NOMO-1 treated with dmso at 0.1 percent for 144 hours (cell line): ENCODE data around the gene CELA2B.
"Not testable (repeated sequence)": the region's sequence is repeated elsewhere in the genome, so short reads cannot be mapped to it uniquely, and the experiment has no call there.

ENCODE experiments used
- DNase-seq: peaks from one replicate; lab custom pipeline; 2025; ENCODE audit not compliant: unreplicated experiment; lab: John Stamatoyannopoulos, UW

CELA2B gene

DNA sequence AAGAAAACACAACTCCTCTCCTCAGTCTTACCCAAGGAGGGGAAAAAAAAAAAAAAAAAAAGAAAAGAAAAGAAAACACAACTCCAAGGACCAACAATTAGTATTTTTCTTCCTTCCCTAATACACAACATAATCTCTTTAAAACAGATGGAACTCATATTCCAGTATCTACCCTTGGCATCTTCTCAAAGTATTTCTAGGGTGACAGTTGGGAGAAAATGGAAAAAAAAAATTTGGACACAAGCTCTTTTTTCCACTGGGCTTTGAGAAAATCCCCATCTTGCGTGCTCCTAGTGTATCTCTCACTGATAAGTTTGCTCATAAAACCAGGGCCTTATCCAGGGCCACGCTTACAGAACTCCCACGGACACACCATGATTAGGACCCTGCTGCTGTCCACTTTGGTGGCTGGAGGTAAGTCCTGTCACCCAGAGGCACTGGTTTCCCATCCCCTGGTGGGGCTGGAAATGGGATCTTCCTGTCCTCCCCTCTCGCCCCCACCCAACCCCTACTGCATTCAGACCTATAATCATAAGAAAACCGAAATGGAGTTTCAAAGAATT, at the start of gene CELA2B:
TSS of gene CELA2B (plus strand) at position 353 of the 563 bp plus-strand sequence. CDS start at position 375, 22 bp downstream.
- DNase-seq, result no peak

DNA sequence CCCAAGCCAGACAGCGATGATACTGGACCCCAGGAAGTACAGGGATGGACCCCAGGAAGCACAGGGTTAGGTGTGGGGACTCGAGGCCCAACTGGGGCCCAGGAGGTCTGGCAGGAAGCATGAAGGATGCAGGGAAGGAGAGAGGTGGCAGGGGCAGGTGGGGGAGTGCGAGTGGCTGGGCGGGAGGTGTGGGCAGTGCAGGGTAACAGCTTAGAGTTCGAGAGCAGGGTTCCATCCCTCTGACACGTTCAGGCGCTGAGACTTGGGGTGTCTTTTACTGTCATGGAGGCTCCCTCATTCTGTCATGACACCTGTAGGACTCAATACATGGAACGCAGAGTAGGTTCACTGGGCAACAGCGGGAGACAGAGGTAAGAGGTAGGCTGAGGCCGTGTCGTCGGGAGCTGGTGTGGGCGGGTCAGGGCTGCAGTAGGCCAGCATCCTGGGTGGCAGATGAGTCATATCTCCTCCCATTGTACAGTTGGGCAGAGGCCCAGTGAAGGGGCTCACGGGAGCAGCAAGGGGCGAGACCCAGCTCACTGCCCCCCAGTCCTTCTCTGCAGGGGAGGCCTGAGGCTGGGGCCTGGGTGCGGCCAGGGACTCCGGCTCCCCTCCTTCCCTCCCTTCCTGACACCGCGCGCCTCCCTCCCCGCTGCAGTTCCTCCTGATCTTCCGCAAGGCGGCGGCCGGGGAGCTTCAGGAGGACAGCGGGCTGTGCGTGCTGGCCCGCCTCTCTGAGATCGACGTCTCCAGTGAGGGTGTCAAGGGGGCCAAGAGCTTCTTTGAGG, 49.2 kb upstream of the CELA2B start:
- no peak for DNase-seq

DNA sequence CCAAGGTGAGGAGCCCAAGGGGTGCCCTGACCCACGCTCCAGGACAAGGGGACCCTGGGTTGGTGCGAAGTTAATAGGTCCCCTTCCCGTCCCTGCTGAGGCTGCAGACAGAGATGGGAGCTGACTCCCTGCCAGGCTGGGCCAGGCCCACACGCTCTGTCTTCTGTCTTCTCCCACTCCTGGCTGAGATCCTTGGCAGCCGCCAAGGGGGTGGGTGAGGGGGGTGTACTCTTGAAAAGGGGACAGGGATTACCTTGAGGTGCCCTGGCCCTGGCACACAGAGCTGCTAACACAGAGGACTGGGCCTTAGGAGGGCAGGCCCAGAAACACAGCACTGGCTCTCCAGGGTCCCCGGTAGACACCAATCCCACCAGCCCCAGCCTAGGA, 48.6 kb upstream of the CELA2B start:
- DNase-seq, result no peak

DNA sequence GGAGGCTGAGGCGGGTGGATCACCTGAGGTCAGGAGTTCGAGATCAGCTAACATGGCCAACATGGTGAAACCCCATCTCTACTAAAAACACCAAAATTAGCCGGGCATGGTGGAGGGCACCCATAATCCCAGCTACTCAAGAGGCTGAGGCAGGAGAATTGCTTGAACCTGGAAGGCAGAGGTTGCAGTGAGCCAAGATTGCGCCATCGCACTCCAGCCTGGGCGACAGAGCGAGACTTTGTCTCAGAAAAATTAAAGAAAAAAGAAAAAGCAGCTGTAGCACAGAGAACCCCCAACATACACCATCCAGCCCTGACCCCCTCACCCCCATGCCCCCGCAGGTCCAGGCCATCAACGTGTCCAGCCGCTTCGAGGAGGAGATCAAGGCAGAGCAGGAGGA, 47.7 kb upstream of the CELA2B start:
- not testable (repeated sequence) for DNase-seq

DNA sequence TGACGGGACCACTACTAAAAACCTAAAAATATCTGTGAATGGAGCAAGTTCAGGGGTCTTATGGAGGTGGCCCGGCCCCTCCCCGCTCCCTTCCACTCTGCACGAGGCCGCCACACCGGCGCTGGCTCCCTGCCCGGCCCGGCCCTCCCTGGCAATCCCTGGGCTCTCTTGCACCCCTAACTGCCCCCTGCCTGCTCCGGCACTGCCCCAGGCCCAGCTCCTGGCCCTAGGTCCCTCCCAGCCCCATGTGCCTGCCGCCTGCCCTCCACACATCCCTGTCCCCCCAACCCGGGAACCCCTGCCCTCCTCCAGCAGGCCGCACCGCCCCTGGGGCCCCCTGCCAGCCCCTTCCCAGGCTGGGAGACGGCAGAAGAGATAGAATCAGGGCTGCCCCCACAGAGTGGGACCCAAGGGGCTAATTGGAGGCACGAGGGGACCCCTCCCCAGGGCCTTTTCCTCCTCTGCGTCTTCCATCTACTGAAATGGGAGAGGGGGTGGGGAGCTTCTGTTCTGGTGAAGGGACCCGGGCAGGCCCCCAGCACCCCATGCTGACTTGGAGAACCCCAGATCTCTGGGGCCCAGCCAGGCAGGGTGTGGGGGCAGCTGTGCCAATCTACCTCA, 47.0 kb upstream of the CELA2B start:
- DNase-seq, result no peak

DNA sequence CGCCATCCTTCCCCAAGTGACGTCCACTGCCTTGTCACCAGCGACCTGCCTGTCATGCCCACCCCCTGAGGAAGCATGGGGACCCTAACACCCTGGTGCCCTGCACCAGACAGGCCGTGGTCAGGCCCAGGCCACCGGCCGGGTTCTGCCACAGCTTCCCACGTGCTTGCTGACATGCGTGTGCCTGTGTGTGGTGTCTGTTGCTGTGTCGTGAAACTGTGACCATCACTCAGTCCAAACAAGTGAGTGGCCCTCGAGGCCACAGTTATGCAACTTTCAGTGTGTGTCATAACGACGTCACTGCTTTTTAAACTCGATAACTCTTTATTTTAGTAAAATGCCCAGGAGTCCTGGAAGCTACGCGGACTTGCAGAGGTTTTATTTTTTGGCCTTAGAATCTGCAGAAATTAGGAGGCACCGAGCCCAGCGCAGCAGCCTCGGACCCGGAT, 46.2 kb upstream of the CELA2B start:
- no peak for DNase-seq

DNA sequence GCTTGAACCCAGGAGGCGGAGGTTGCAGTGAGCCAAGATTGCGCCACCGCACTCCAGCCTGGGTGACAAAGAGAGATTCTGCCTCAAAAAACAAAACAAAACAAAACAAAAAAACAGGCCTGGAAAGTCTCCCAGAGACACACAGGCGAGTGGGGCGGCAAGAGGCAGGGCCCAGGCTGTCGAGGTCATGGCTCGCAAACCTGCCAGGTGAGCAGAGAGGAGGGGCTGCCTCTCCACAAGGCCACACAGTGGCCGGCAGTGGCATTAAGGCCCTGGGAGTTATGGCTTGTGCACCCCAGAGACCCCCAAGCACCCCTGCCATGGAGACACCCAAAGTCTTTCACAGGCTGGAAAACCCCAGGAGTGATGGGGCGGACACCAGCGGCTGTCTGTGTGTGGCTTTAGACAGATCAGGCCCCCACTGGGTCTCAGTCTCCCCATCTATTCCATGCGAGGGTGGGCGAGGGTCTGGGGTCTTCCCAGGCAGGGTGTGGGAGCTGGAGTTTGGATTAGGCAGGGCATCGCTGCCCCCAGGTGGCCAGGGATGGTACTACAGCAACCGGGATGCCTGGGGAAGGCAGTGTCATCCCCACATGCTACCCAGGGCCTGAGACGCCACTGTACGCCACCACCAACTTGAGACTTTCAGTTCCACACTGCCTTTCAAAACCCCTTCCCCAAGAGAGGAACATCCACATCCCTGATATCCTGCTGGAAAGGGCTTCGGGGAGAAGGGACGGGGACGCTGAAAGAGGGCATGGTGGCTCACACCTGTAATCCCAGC, 44.9 kb upstream of the CELA2B start:
- no peak for DNase-seq

DNA sequence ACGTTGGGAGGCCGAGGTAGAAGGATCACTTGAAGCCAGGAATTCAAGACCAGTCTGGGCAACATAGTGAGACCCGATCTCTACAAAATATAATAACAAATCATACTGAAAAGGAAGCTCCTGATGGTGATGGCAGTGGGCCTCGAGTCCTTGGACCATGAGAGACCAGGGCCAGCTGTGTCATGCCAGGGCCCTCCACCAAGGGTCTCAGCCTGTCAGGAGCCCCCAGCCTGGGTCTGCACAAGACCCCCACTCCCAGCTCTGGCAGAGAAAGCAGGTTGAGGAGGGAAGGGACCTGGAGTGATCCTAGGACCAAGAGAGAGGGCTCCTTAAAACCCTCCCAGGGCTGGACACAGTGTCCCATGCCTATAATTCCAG, 44.3 kb upstream of the CELA2B start:
- DNase-seq, result no peak

DNA sequence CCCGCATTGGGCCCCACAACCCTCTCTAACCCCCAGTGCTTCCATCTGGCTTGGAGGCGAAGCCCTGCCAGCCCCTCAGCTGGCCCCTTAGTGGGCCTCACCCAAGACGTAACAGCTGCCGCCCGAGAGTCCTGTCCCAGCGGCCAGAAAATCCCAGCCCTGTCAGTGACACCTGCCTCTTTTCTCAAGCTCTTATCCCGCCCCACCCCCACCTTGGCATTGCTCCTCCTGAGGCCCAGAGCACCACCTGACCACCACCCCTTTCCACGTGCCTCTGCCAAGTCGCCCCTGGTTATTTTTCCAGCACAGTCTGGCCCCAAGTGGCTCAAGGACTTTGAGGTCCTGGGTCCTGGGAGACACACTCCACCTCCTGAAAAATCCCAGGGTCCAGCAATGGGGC, 43.6 kb upstream of the CELA2B start:
- no peak for DNase-seq

DNA sequence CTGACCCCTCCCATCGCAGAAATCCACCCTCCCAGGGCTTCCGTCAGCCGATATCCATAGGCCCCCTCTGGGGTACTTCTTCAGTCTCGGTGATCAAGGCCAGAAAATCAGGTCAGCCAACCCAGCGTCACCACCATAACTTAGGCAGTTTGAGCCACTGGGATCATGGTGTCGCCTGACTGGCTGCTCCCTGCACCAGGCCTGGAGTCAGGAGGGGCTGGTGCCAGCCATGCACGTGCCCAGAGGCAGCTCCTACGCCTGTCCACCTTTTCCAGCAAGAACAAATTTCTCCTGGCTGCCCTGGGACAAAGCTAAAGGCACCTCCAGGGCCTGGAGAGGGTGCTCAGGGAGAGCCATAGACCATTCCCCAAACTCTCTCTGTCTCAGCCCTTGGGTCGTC, 42.4 kb upstream of the CELA2B start:
- no peak for DNase-seq

DNA sequence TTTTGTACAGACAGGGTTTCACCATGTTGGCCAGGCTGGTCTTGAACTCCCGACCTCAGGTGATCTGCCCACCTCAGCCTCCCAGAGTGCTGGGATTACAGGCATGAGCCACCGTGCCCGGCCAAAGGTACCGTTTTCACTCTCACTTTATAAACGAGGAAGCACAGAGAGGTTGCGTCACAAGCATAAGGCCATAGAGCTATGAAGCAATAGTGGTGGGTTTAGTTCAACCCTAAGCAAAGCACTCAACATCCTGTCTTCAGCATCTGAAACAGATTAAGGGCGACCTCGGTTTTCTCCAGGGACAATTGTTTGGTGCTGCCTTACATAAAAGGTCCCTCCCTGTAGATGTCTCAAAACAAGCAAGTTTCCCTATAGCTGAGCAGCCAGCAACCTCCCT, 41.2 kb upstream of the CELA2B start:
- DNase-seq, result peak; percentile 83

DNA sequence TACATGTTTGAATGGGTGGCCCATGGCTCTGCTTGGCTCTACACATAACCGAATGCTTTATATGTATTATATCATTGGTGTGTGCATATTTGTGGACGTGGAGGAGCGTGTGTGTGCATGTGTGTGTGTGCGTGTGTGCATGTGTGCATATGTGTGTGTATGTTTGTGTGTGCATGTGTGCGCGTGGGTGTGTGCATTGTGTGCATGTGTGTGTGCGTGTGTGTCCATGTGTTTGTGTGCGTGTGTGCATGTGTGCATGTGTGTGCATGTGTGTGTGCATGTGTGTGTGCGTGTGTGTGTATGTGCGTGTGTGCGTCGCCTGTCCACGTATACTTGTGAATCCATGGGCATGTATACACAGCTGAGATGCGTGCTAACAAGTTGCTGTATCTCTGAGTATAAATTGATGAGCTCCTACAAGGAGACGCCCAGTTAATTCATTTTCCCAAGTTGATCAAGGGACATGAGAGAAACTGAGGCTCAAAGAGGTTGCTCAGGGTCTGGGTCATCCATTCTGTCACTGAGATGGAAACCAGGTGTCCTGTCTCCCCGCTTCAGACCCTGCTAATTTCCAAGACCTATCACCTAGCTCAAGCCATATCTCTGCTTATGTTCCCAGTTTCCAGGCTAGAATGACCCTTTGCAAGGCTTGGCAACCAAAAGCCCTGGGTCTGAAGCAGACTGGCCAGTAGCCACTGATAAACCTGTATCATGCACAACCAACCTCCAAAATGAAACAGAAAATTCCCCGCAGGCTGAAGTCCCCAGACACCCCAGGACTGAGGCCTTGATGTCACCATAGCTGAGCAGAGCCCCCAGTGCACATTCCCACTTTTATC, 40.4 kb upstream of the CELA2B start:
- DNase-seq, result no peak

DNA sequence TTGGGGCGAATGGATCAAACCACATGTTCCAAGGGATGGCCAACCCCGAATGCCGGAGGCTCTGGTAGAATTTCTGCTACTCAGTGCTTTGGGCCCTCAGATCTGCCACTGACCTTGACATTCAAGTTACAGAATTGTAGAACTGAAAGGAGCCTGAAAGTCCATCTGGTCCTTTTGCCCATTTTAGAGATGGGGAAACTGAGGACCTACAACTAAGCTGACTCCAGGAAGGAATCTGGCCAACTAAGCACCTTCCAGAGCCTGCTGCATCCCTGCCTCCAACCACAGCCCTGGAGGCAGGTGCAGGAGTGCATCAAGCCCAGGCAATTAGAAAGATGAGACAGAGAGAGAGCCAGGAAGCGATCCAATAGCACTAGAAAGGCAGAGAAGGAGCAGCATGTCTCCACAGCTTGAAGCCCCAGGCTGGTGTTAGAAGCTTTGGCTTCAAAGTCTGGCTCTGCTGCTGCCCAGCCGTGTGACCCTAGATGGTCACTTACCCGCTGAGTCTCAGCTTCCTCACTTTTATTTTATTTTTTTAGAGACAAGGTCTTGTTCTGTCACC, 38.9 kb upstream of the CELA2B start:
- DNase-seq, result no peak

DNA sequence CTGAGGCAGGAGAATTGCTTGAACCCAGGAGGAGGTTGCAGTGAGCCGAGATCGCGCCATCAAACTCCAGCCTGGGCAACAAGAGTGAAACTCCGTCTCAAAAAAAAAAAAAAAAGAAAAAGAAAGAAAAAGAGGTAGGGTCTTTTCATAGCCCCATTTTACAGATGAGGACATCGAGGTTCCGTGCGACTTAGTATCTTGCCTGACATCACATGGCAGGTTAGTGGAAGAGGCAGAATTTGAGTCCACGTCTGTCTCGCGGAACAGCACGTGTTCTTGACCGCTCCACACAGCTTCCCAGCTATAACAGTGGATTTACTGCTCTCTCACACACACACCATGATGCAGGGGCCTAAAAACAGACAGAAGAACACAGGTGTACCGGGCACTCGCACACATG, 36.6 kb upstream of the CELA2B start:
- DNase-seq, result no peak

DNA sequence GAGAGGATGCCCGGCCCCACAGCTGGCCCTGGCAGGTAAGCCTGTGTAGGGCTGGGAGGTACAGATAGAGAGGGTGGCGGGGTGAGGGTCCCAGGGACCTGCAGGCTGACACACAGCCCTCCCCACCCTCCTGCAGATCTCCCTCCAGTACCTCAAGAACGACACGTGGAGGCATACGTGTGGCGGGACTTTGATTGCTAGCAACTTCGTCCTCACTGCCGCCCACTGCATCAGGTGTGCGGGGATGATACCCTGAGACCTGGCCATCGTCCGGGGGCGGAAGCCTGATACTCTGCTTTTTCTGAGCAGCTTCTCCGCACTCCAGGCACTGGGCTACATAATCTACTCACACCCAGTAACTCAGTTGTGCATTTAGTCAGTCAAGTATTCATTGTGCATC, 35.5 kb upstream of the CELA2B start:
- no peak for DNase-seq

DNA sequence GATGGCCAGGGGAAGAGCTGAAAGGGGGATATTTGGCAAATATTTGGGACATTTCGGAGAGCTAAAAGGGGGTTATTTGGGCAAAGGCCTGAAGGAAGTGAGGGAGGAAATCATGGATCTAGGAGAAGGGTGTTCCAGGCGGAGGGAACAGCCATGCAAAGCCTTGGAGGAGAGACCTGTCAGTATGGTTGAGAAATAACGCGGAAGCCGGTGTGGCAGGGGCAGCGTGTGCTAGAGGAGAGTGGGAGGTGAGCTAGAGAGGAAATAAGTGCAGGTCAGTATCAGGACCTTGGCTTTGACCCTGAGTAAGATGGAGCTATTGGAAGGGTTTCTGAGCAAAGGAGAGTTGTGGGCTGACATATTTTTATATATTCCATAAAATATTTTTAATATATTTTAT, 34.7 kb upstream of the CELA2B start:
- DNase-seq, result no peak

DNA sequence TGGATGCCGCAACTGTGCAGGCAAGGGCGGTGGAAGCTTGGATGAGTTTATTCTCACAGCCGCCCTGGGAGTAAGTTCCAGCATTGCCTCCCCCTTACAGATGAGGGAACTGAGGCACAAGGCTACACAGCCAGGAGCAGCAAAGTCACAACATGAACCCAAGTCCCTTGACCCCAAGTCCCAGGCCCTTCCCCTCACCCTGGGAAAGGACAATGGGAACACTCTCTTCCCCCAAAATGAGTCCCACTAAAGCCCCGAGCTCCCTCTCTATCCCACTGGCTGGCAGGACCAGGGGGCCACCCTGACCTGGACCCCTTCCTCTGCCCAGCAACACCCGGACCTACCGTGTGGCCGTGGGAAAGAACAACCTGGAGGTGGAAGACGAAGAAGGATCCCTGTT, 33.8 kb upstream of the CELA2B start:
- no peak for DNase-seq

DNA sequence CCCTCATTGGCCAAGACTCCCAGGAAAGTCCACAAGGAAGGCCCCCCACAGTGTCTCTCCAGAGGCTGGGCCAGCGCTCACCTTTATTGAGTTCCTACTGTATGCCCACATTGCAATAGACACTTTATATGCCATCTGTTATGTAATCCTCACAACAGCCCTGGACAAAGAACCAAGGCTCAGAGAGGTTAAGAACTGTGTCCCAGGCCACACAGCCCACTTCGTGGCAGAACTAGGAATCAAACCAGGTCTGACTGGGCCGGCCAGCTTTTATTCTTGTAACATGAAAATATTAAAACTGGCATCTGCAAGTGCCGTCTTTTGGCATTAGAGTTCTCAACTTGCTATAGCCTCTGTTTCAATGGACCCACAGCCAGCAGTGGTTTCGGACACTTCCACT, 33.1 kb upstream of the CELA2B start:
- no peak for DNase-seq

DNA sequence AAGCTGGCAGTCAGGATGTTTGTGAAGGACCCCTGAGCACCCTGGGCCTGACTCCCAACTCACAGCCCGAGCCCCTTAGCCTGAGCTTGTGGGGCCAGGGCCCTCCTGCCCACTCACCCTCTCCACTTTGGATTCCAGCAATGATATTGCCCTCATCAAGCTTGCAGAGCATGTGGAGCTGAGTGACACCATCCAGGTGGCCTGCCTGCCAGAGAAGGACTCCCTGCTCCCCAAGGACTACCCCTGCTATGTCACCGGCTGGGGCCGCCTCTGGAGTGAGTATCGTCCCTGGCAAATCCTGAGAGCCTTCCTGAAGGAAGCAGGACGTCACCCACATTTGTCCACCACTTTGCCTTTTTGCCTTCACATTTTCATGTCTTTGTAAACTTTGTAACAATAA, 32.6 kb upstream of the CELA2B start:
- no peak for DNase-seq
